GM12878 (cell line): Measurements from ENCODE around the gene SAP25. TPM values are rescaled to one million over a fixed set of nuclear protein-coding genes. Genes with fewer than 3 reads are reported as not detected.

Experiments used
- ATAC-seq: fragments of 200-7000 bp; cut with Tn5 transposase; 3 replicates; pipeline ENCODE4 v1.9.1; 2020; ENCODE audit warnings: mild to moderate bottlenecking, moderate library complexity
- BruUV-seq: library from RNA; stranded (reverse); fragments of 400-500 nt; replicated peaks from 2 replicates; lab custom pipeline; 2021; lab: Mats Ljungman, UMichigan
- CTCF ChIA-PET: fragments of 300-600 bp; sonication (Branson Sonifier 250); formaldehyde crosslinking; extraction: SDS; loops from one replicate; lab custom pipeline; 2021; ENCODE audit warnings: inconsistent platforms; lab: Yijun Ruan, JAX
- POLR2A ChIA-PET: fragments of 350-600 bp; formaldehyde crosslinking; extraction: SDS; loops from one replicate; lab custom pipeline; 2021; ENCODE audit warnings: inconsistent platforms; lab: Charles Lee
- RAD21 ChIA-PET: fragments of 300-600 bp; sonication (Branson Sonifier 250); formaldehyde crosslinking; loops from one replicate; lab custom pipeline; 2023; ENCODE audit warnings: antibody characterized with exemption; ENCODE audit not compliant: unreplicated experiment; lab: Charles Lee
- SMC1A ChIA-PET: fragments of 300-600 bp; sonication (Branson Sonifier 250); formaldehyde crosslinking; loops from one replicate; lab custom pipeline; 2023; ENCODE audit not compliant: unreplicated experiment, uncharacterized antibody; lab: Charles Lee
- DNase-seq: peaks from one replicate; pipeline ENCODE4 v3.0.0-alpha.2; 2011; ENCODE audit warnings: low read depth, low spot score
- FAIRE-seq: peaks from 3 replicates; lab custom pipeline; 2011; peaks lifted over from hg19 to GRCh38; lab: Jason Lieb, UNC
- H2AFZ ChIP-seq: 2 replicates; pipeline ENCODE4 v1.6.0; 2011; ENCODE audit warnings: low read depth, low read length, control low read depth; ENCODE audit not compliant: control insufficient read depth
- H3K27ac ChIP-seq: 2 replicates; pipeline ENCODE4 v1.5.1; 2011; ENCODE audit warnings: control low read depth; ENCODE audit not compliant: control insufficient read depth, insufficient read depth
- H3K27me3 ChIP-seq, 2 experiments: replicated peaks in 1 of 2; 2 replicates each; pipeline versions ENCODE4 v1.6.0 to v1.6.1; 2011; ENCODE audit warnings: low read length in 1 of 2; ENCODE audit not compliant: control insufficient read depth in 2 of 2, insufficient read depth in 2 of 2
- H3K36me3 ChIP-seq, 2 experiments: 2 replicates each; pipeline ENCODE4 v1.5.1; 2011; ENCODE audit warnings: low read length in 1 of 2; ENCODE audit not compliant: control insufficient read depth in 2 of 2, insufficient read depth in 2 of 2
- H3K4me1 ChIP-seq: 2 replicates; pipeline ENCODE4 v1.6.1; 2011; ENCODE audit warnings: mild to moderate bottlenecking, low read length, moderate library complexity, mixed read lengths; ENCODE audit not compliant: control insufficient read depth, insufficient read depth
- H3K4me2 ChIP-seq: 2 replicates; pipeline ENCODE4 v1.6.0; 2011; ENCODE audit warnings: control low read depth; ENCODE audit not compliant: control insufficient read depth, insufficient read depth
- H3K4me3 ChIP-seq: fragments of 200-600 bp; sonication (generic); 2 replicates; pipeline ENCODE4 v1.5.1; 2016
- H3K79me2 ChIP-seq: 2 replicates; pipeline ENCODE4 v1.6.0; 2011; ENCODE audit warnings: low read length; ENCODE audit not compliant: control insufficient read depth, insufficient read depth
- H3K9ac ChIP-seq: 2 replicates; pipeline ENCODE4 v1.8.0; 2011; ENCODE audit warnings: low read length, control low read depth, mixed read lengths; ENCODE audit not compliant: control insufficient read depth, insufficient read depth
- H3K9me3 ChIP-seq: replicated peaks from 3 replicates; pipeline ENCODE4 v1.5.1; 2011; ENCODE audit warnings: mild to moderate bottlenecking, low read length; ENCODE audit not compliant: control insufficient read depth, insufficient read depth
- H4K20me1 ChIP-seq: 2 replicates; pipeline ENCODE4 v1.6.0; 2011; ENCODE audit not compliant: control insufficient read depth, insufficient read depth
- EED ChIP-seq: sonication (generic); IDR thresholded peaks from 2 replicates; pipeline ENCODE4 v1.6.1; 2016; ENCODE audit warnings: antibody characterized with exemption, low read depth
- FOXK2 ChIP-seq: fragments of 450-650 bp; IDR thresholded peaks from 2 replicates; pipeline ENCODE4 v1.6.1; 2017; ENCODE audit warnings: mild to moderate bottlenecking, moderate library complexity
- GATAD2B ChIP-seq: fragments of 450-650 bp; conservative IDR thresholded peaks from 2 replicates; pipeline ENCODE4 v1.6.1; 2017; ENCODE audit warnings: low read depth, mild to moderate bottlenecking, moderate library complexity
- IKZF2 ChIP-seq, 2 experiments: fragments of 450-650 bp; IDR thresholded peaks; 2 replicates each; pipeline ENCODE4 v1.6.1; 2017; ENCODE audit warnings: mild to moderate bottlenecking in 2 of 2, moderate library complexity in 2 of 2
- RELB ChIP-seq: fragments of 450-650 bp; IDR thresholded peaks from 2 replicates; pipeline ENCODE4 v1.6.1; 2017; ENCODE audit warnings: low read depth, mild to moderate bottlenecking, moderate library complexity
- TBL1XR1 ChIP-seq: IDR thresholded peaks from 2 replicates; pipeline ENCODE4 v1.6.1; 2012; ENCODE audit warnings: low read depth, low read length, improper control_type of control experiment
- WGBS: methylation state at CpG from one replicate; pipeline ENCODE4 v1.1.6; 2016; ENCODE audit warnings: low lambda C conversion rate; ENCODE audit not compliant: insufficient replicate concordance, insufficient coverage; ENCODE audit errors: missing lambda C conversion rate; 5-methylcytosine and 5-hydroxymethylcytosine counted together
- in situ Hi-C: fragments of 300-500 bp; cut with MboI; formaldehyde crosslinking; loops from 9 replicates; pipeline ENCODE4 v1.14.3; 2018; ENCODE audit warnings: mixed read lengths
- intact Hi-C: fragments of 100-400 bp; cut with micrococcal nuclease; formaldehyde crosslinking; loops from one replicate; pipeline ENCODE4 v1.14.2; 2022; ENCODE audit not compliant: unreplicated experiment
- polyA plus RNA-seq, 11 experiments: library from polyadenylated mRNA; depleted of rRNA in 4 of 11; unstranded in 6 of 11; stranded (reverse) in 5 of 11; fragments of >200 nt; fragmentation: Nextera tagmentation in 4 of 11; fragmentation: Illumina TruSeq in 1 of 11; extraction: Ambion mirVana in 4 of 11; extraction: Trizol in 1 of 11; gene quantifications; 1 replicate in 1 of 11; 2 replicates in 10 of 11; pipeline versions ENCODE4 v1.2.1 to v1.2.3, GENCODE V29; 2011 to 2016; ENCODE audit warnings: inconsistent platforms in 2 of 11, missing spikeins in 2 of 11, low read depth in 1 of 11
- total RNA-seq, 4 experiments: library from RNA; depleted of rRNA in 3 of 4; stranded (reverse); fragments of >200 nt in 3 of 4; fragmentation: Illumina TruSeq in 1 of 4; extraction: Trizol in 1 of 4; gene quantifications; 2 replicates each; pipeline versions ENCODE4 v1.2.1 to v1.2.3, GENCODE V29; 2013 to 2021
- TF ChIP-seq, protein P1 (sequence below): fragments of 450-650 bp; IDR thresholded peaks from 2 replicates; pipeline ENCODE4 v1.6.1; 2016; ENCODE audit warnings: mild to moderate bottlenecking, moderate library complexity, borderline replicate concordance
- TF ChIP-seq, protein P2 (sequence below): fragments of 450-650 bp; IDR thresholded peaks from 2 replicates; pipeline ENCODE4 v1.6.1; 2018; ENCODE audit warnings: mild to moderate bottlenecking, low read depth, moderate library complexity; ENCODE audit not compliant: partially characterized antibody
- TF ChIP-seq, protein P3 (sequence below): fragments of 450-650 bp; IDR thresholded peaks from 2 replicates; pipeline ENCODE4 v1.6.1; 2016; ENCODE audit warnings: mild to moderate bottlenecking

SAP25 gene
- total and polyA plus RNA-seq, 10 of the 15 experiments (the other 5 are each of a cell fraction or from before 2014, with no cell fraction given), result 0.14 to 8.6 (median 1.1) TPM

- in situ Hi-C loops, result no loop called here
- TF ChIP-seq, protein P1, sequence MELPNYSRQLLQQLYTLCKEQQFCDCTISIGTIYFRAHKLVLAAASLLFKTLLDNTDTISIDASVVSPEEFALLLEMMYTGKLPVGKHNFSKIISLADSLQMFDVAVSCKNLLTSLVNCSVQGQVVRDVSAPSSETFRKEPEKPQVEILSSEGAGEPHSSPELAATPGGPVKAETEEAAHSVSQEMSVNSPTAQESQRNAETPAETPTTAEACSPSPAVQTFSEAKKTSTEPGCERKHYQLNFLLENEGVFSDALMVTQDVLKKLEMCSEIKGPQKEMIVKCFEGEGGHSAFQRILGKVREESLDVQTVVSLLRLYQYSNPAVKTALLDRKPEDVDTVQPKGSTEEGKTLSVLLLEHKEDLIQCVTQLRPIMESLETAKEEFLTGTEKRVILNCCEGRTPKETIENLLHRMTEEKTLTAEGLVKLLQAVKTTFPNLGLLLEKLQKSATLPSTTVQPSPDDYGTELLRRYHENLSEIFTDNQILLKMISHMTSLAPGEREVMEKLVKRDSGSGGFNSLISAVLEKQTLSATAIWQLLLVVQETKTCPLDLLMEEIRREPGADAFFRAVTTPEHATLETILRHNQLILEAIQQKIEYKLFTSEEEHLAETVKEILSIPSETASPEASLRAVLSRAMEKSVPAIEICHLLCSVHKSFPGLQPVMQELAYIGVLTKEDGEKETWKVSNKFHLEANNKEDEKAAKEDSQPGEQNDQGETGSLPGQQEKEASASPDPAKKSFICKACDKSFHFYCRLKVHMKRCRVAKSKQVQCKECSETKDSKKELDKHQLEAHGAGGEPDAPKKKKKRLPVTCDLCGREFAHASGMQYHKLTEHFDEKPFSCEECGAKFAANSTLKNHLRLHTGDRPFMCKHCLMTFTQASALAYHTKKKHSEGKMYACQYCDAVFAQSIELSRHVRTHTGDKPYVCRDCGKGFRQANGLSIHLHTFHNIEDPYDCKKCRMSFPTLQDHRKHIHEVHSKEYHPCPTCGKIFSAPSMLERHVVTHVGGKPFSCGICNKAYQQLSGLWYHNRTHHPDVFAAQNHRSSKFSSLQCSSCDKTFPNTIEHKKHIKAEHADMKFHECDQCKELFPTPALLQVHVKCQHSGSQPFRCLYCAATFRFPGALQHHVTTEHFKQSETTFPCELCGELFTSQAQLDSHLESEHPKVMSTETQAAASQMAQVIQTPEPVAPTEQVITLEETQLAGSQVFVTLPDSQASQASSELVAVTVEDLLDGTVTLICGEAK, result peak; percentile 70; the same call in 1 of the 2 replicates
- TF ChIP-seq, protein P2, sequence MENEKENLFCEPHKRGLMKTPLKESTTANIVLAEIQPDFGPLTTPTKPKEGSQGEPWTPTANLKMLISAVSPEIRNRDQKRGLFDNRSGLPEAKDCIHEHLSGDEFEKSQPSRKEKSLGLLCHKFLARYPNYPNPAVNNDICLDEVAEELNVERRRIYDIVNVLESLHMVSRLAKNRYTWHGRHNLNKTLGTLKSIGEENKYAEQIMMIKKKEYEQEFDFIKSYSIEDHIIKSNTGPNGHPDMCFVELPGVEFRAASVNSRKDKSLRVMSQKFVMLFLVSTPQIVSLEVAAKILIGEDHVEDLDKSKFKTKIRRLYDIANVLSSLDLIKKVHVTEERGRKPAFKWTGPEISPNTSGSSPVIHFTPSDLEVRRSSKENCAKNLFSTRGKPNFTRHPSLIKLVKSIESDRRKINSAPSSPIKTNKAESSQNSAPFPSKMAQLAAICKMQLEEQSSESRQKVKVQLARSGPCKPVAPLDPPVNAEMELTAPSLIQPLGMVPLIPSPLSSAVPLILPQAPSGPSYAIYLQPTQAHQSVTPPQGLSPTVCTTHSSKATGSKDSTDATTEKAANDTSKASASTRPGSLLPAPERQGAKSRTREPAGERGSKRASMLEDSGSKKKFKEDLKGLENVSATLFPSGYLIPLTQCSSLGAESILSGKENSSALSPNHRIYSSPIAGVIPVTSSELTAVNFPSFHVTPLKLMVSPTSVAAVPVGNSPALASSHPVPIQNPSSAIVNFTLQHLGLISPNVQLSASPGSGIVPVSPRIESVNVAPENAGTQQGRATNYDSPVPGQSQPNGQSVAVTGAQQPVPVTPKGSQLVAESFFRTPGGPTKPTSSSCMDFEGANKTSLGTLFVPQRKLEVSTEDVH, result no peak
- TF ChIP-seq IKZF2 (IDR thresholded peaks at IDR 0.05), result peak; percentile 60 to 70; a peak in 3 of 4 replicates
- TF ChIP-seq TBL1XR1, result peak; percentile 5; the same call in 1 of the 2 replicates
- TF ChIP-seq GATAD2B, result peak; percentile 57; the same call in 1 of the 2 replicates
- peak; percentile 79 for TF ChIP-seq EED
- TF ChIP-seq, protein P3, sequence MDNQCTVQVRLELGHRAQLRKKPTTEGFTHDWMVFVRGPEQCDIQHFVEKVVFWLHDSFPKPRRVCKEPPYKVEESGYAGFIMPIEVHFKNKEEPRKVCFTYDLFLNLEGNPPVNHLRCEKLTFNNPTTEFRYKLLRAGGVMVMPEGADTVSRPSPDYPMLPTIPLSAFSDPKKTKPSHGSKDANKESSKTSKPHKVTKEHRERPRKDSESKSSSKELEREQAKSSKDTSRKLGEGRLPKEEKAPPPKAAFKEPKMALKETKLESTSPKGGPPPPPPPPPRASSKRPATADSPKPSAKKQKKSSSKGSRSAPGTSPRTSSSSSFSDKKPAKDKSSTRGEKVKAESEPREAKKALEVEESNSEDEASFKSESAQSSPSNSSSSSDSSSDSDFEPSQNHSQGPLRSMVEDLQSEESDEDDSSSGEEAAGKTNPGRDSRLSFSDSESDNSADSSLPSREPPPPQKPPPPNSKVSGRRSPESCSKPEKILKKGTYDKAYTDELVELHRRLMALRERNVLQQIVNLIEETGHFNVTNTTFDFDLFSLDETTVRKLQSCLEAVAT, result 0 out of 2 replicates have a peak, but pooled peaks have one; percentile 61
- TF ChIP-seq RELB, result peak; percentile 75
- peak; percentile 53; the same call in 1 of the 2 replicates for TF ChIP-seq FOXK2
Measured at GRCh38 chr7:100583132-100584053, 9.7 kb upstream of the SAP25 start.

More at GRCh38 chr7:100583132-100584053, 9.7 kb upstream of the SAP25 start:
- WGBS, result 7% methylated on average over 23 of the region's 23 CpGs
- Histone ChIP-seq H3K9ac (peak overlapping the region; percentile 85), H3K4me3 (peak overlapping the region; percentile 83), H3K4me2 (peak overlapping the region; percentile 98), H3K4me1 (peaks cover 24% of the 10 kb centered on the region), H4K20me1 (no peaks in the 10 kb centered on the region), H3K9me3 (no peaks in the 10 kb centered on the region), H3K36me3 (peaks cover 10 to 11% of the 10 kb centered on the region in 2 experiments), H2AFZ (peak overlapping the region; percentile 71), H3K27me3 (no peaks in the 10 kb centered on the region), H3K79me2 (peaks cover 32% of the 10 kb centered on the region), H3K27ac (peak overlapping the region; percentile 90)
- ChIA-PET CTCF (interaction anchor here (0.7 to 11.6 kb wide), 11 partner anchors 12 to 269 kb away, joined by 3 to 190 read pairs (median 5); partner anchors contain the start of genes GIGYF1, MOSPD3, POP7 and SLC12A9), SMC1A (interaction anchor here (1.0 to 4.6 kb wide), 9 partner anchors 14 to 123 kb away, joined by 3 to 19 read pairs (median 4); partner anchors contain the start of genes POP7 and TSC22D4), RAD21 (interaction anchor here (0.5 to 4.2 kb wide), 15 partner anchors 14 to 1472 kb away, joined by 3 to 21 read pairs (median 5); partner anchors contain the start of genes AGFG2, MEPCE, MOSPD3 and ZCWPW1), POLR2A (interaction anchor here (0.8 to 4.3 kb wide), 14 partner anchors 13 to 155 kb away, joined by 3 to 47 read pairs (median 5); partner anchors contain the start of genes AGFG2, GNB2, MOSPD3 and ZCWPW1)
- FAIRE-seq (no peak), ATAC-seq (peak; percentile 33), DNase-seq (peak; percentile 44)
- intact Hi-C loops, result no loop called here
- TSS peak; percentile 23 for BruUV-seq
